Measurements from ENCODE around the gene TAAR8. TPM values are rescaled to one million over a fixed set of nuclear protein-coding genes. Genes with fewer than 3 reads are reported as not detected.

TAAR8 gene
- polyA plus RNA-seq, 1 donor from 2014 or later = not detected

GRCh38 chr6:132570221-132570777 is 17.8 kb downstream of the TAAR8 start, which contains the start of gene TAAR6:
Gene TAAR6, plus strand, starts transcription at chr6:132570322. Its CDS starts 0 bp downstream, at chr6:132570322.
- Histone ChIP-seq H3K27me3 (ENCODE audit: insufficient read depth, low read depth, low read length) (no peaks in the 10 kb centered on the region), H4K20me1 (ENCODE audit: insufficient read depth) (no peaks in the 10 kb centered on the region), H3K79me2 (replicated peaks; ENCODE audit: insufficient read depth, low read length) (no peaks in the 10 kb centered on the region), H3F3A (ENCODE audit: insufficient read depth, low read length, poor library complexity, severe bottlenecking) (no peaks in the 10 kb centered on the region), H3K9ac (ENCODE audit: low read length) (no peak within 1 kb of the TSS), H3K27ac (ENCODE audit: low read length) (no peak within 1 kb of the TSS), H3K9me2 (ENCODE audit: insufficient read depth, low read length) (no peaks in the 10 kb centered on the region), H3K9me3 (ENCODE audit: low read length) (no peaks in the 10 kb centered on the region), H3K4me3 (ENCODE audit: low read length) (no peak within 1 kb of the TSS), H3K36me3 (ENCODE audit: insufficient read depth, low read length) (no peaks in the 10 kb centered on the region), H3K4me2 (ENCODE audit: low read length) (no peak within 1 kb of the TSS), H2AFZ (ENCODE audit: low read depth, low read length) (no peak within 1 kb of the TSS)
- TF ChIP-seq POLR2AphosphoS5 (IDR thresholded peaks at IDR 0.05) (no peak), MXI1 (conservative IDR thresholded peaks at IDR 0.05; ENCODE audit: poor library complexity, severe bottlenecking) (no peak), TAF1 (IDR thresholded peaks at IDR 0.05; ENCODE audit: low read depth) (no peak), RAD21 (conservative IDR thresholded peaks at IDR 0.05) (no peak), EP300 (conservative IDR thresholded peaks at IDR 0.05; ENCODE audit: poor library complexity, severe bottlenecking) (no peak), EZH2 (IDR thresholded peaks at IDR 0.05; ENCODE audit: borderline replicate concordance, insufficient read depth, low read length, poor library complexity, severe bottlenecking) (no peak), SMC3 (conservative IDR thresholded peaks at IDR 0.05; ENCODE audit: poor library complexity) (no peak), CTCF (IDR thresholded peaks at IDR 0.05; ENCODE audit: poor library complexity, severe bottlenecking) (no peak), REST (IDR thresholded peaks at IDR 0.05; ENCODE audit: borderline replicate concordance) (no peak)

GRCh38 chr6:132571774-132572173 is 19.3 kb downstream of the TAAR8 start:
- Histone ChIP-seq H4K20me1 (ENCODE audit: insufficient read depth) (no peaks in the 10 kb centered on the region), H3K4me3 (ENCODE audit: low read length) (no peak overlapping the region), H3K79me2 (replicated peaks; ENCODE audit: insufficient read depth, low read length) (no peaks in the 10 kb centered on the region), H3K9me3 (ENCODE audit: low read length) (no peaks in the 10 kb centered on the region), H3K9me2 (ENCODE audit: insufficient read depth, low read length) (no peaks in the 10 kb centered on the region), H3K4me2 (ENCODE audit: low read length) (no peak overlapping the region), H3K27me3 (ENCODE audit: insufficient read depth, low read depth, low read length) (no peaks in the 10 kb centered on the region), H3F3A (ENCODE audit: insufficient read depth, low read length, poor library complexity, severe bottlenecking) (no peaks in the 10 kb centered on the region), H3K9ac (ENCODE audit: low read length) (no peak overlapping the region), H3K27ac (ENCODE audit: low read length) (no peak overlapping the region), H2AFZ (ENCODE audit: low read depth, low read length) (no peak overlapping the region), H3K36me3 (ENCODE audit: insufficient read depth, low read length) (no peaks in the 10 kb centered on the region)
- TF ChIP-seq EP300 (conservative IDR thresholded peaks at IDR 0.05; ENCODE audit: poor library complexity, severe bottlenecking) = no peak
- no peak for TF ChIP-seq REST (IDR thresholded peaks at IDR 0.05; ENCODE audit: borderline replicate concordance)
- TF ChIP-seq MXI1 (conservative IDR thresholded peaks at IDR 0.05; ENCODE audit: poor library complexity, severe bottlenecking) = no peak
- no peak for TF ChIP-seq TAF1 (IDR thresholded peaks at IDR 0.05; ENCODE audit: low read depth)
- no peak for TF ChIP-seq RAD21 (conservative IDR thresholded peaks at IDR 0.05)
- TF ChIP-seq CTCF (IDR thresholded peaks at IDR 0.05; ENCODE audit: poor library complexity, severe bottlenecking) = no peak
- no peak for TF ChIP-seq EZH2 (IDR thresholded peaks at IDR 0.05; ENCODE audit: borderline replicate concordance, insufficient read depth, low read length, poor library complexity, severe bottlenecking)
- no peak for TF ChIP-seq POLR2AphosphoS5 (IDR thresholded peaks at IDR 0.05)
- TF ChIP-seq SMC3 (conservative IDR thresholded peaks at IDR 0.05; ENCODE audit: poor library complexity) = no peak
